Caco-2 (cell line): ENCODE data around the gene EPDR1. TPM values are rescaled to one million over a fixed set of nuclear protein-coding genes. Genes with fewer than 3 reads are reported as not detected.

Experiments used
- BruUV-seq: library from RNA; stranded (reverse); fragments of 400-500 nt; replicated peaks from 2 replicates; lab custom pipeline; 2021; lab: Mats Ljungman, UMichigan
- CTCF ChIA-PET: fragments of 300-600 bp; sonication (Branson Sonifier 250); formaldehyde crosslinking; loops from one replicate; lab custom pipeline; 2022; ENCODE audit warnings: antibody characterized with exemption; lab: Charles Lee
- POLR2A ChIA-PET: fragments of 300-600 bp; sonication (Branson Sonifier 250); formaldehyde crosslinking; loops from one replicate; lab custom pipeline; 2022; ENCODE audit warnings: antibody characterized with exemption; lab: Charles Lee
- DNase-seq, 2 experiments: peaks; one replicate each; pipeline versions ENCODE4 v3.0.0 to v3.0.0-alpha.2; 2020 to 2022
- H3K27me3 ChIP-seq: replicated peaks from 2 replicates; pipeline ENCODE4 v1.6.0; 2011; ENCODE audit warnings: low read length; ENCODE audit not compliant: control insufficient read depth, insufficient read depth
- H3K36me3 ChIP-seq: 2 replicates; pipeline ENCODE4 v1.5.1; 2011; ENCODE audit warnings: low read length; ENCODE audit not compliant: control insufficient read depth, insufficient read depth
- H3K4me1 ChIP-seq: fragments of 250-450 bp; sonication (Bioruptor Pico); 2 replicates; pipeline ENCODE4 v1.5.1; 2020; ENCODE audit warnings: mild to moderate bottlenecking
- H3K4me3 ChIP-seq: 2 replicates; pipeline ENCODE4 v1.5.1; 2011; ENCODE audit warnings: low read depth, mild to moderate bottlenecking, control low read depth, low read length
- H3K9me3 ChIP-seq: fragments of 250-450 bp; sonication (Bioruptor Pico); 2 replicates; pipeline ENCODE4 v1.5.1; 2020; ENCODE audit warnings: mild to moderate bottlenecking, moderate library complexity
- H3K27ac Mint-ChIP-seq: one replicate; pipeline ENCODE4 v1.8.0; 2022; ENCODE audit warnings: mixed read lengths; ENCODE audit not compliant: unreplicated experiment
- H3K27me3 Mint-ChIP-seq: one replicate; pipeline ENCODE4 v1.8.0; 2022; ENCODE audit warnings: mixed read lengths; ENCODE audit not compliant: insufficient read depth, unreplicated experiment
- H3K36me3 Mint-ChIP-seq: one replicate; pipeline ENCODE4 v1.8.0; 2022; ENCODE audit warnings: mild to moderate bottlenecking, mixed read lengths; ENCODE audit not compliant: insufficient read depth, unreplicated experiment
- H3K4me1 Mint-ChIP-seq: one replicate; pipeline ENCODE4 v1.8.0; 2022; ENCODE audit warnings: low read depth, mixed read lengths; ENCODE audit not compliant: unreplicated experiment
- H3K4me3 Mint-ChIP-seq: one replicate; pipeline ENCODE4 v1.8.0; 2022; ENCODE audit warnings: mild to moderate bottlenecking, moderate library complexity, mixed read lengths; ENCODE audit not compliant: unreplicated experiment
- H3K9me3 Mint-ChIP-seq: one replicate; pipeline ENCODE4 v1.8.0; 2022; ENCODE audit warnings: mixed read lengths; ENCODE audit not compliant: unreplicated experiment
- CTCF ChIP-seq, 2 experiments: fragments of 200-600 bp in 1 of 2; IDR thresholded peaks; 1 replicate in 1 of 2; 2 replicates in 1 of 2; pipeline versions ENCODE4 v1.5.1 to v1.8.0; 2011 to 2022; ENCODE audit warnings: antibody characterized with exemption in 1 of 2, control low read depth in 1 of 2, inconsistent platforms in 1 of 2, low read depth in 1 of 2, low read length in 1 of 2, mild to moderate bottlenecking in 1 of 2, moderate library complexity in 1 of 2; ENCODE audit not compliant: insufficient read depth in 1 of 2, severe bottlenecking in 1 of 2, unreplicated experiment in 1 of 2
- intact Hi-C: fragments of 100-400 bp; cut with micrococcal nuclease; formaldehyde crosslinking; loops from one replicate; pipeline ENCODE4 v1.10.0; 2022; ENCODE audit not compliant: unreplicated experiment
- total RNA-seq: library from RNA; stranded (reverse); gene quantifications from 2 replicates; pipeline ENCODE4 v1.2.3, GENCODE V29; 2022

Gene EPDR1
- total RNA-seq, 1 experiment from 2014 or later, result 0.25 TPM

GRCh38 chr7:37928878-37929277, 8.4 kb downstream of the EPDR1 start:
- DNase-seq, result no peak
- POLR2A ChIA-PET, result no interaction called here
- H3K4me3 ChIP-seq, result no peak overlapping the region
- CTCF ChIA-PET, result no interaction called here
- TF ChIP-seq CTCF (IDR thresholded peaks at IDR 0.05; ENCODE audit: insufficient read depth in 1 of 2, low read depth in 1 of 2, low read length in 1 of 2, severe bottlenecking in 1 of 2, unreplicated experiment in 1 of 2), result no peak
- H3K9me3 ChIP-seq, result no peaks in the 10 kb centered on the region
- Mint-ChIP-seq H3K9me3 (no peaks in the 10 kb centered on the region), H3K27ac (no peak overlapping the region), H3K36me3 (no peaks in the 10 kb centered on the region), H3K4me3 (no peak overlapping the region), H3K4me1 (no peaks in the 10 kb centered on the region), H3K27me3 (no peaks in the 10 kb centered on the region)
- H3K4me1 ChIP-seq, result no peaks in the 10 kb centered on the region
- no peaks in the 10 kb centered on the region for H3K27me3 ChIP-seq
- no TSS peak for BruUV-seq
- intact Hi-C loops, result no loop called here
- no peaks in the 10 kb centered on the region for H3K36me3 ChIP-seq

- H3K27me3 Mint-ChIP-seq, result no peaks in the 10 kb centered on the region
- no peaks in the 10 kb centered on the region for H3K27me3 ChIP-seq
- H3K36me3 Mint-ChIP-seq, result no peaks in the 10 kb centered on the region
- H3K27ac Mint-ChIP-seq, result no peak overlapping the region
- intact Hi-C loops, result no loop called here
- H3K4me1 Mint-ChIP-seq, result no peaks in the 10 kb centered on the region
- ChIA-PET CTCF (no interaction called here), POLR2A (no interaction called here)
- DNase-seq, result no peak
- no peaks in the 10 kb centered on the region for H3K36me3 ChIP-seq
- peaks cover 1% of the 10 kb centered on the region for H3K9me3 ChIP-seq
- H3K9me3 Mint-ChIP-seq, result no peaks in the 10 kb centered on the region
- no peak overlapping the region for H3K4me3 Mint-ChIP-seq
- H3K4me1 ChIP-seq, result no peaks in the 10 kb centered on the region
- BruUV-seq, result no TSS peak
- no peak overlapping the region for H3K4me3 ChIP-seq
- TF ChIP-seq CTCF (IDR thresholded peaks at IDR 0.05; ENCODE audit: insufficient read depth in 1 of 2, low read depth in 1 of 2, low read length in 1 of 2, severe bottlenecking in 1 of 2, unreplicated experiment in 1 of 2), result no peak
Measured at GRCh38 chr7:37930226-37930948, 9.9 kb downstream of the EPDR1 start.

GRCh38 chr7:37932543-37932942, 12.1 kb downstream of the EPDR1 start:
- CTCF ChIA-PET, result no interaction called here

More at GRCh38 chr7:37932543-37932942, 12.1 kb downstream of the EPDR1 start:
- no peaks in the 10 kb centered on the region for H3K27me3 ChIP-seq
- Mint-ChIP-seq H3K36me3 (no peaks in the 10 kb centered on the region), H3K9me3 (peaks cover 14% of the 10 kb centered on the region), H3K4me3 (no peak overlapping the region), H3K27ac (no peak overlapping the region), H3K27me3 (no peaks in the 10 kb centered on the region), H3K4me1 (no peaks in the 10 kb centered on the region)
- H3K4me1 ChIP-seq, result no peaks in the 10 kb centered on the region
- POLR2A ChIA-PET, result no interaction called here
- no peaks in the 10 kb centered on the region for H3K36me3 ChIP-seq
- H3K4me3 ChIP-seq, result no peak overlapping the region
- intact Hi-C loops, result no loop called here
- TF ChIP-seq CTCF (IDR thresholded peaks at IDR 0.05; ENCODE audit: insufficient read depth in 1 of 2, low read depth in 1 of 2, low read length in 1 of 2, severe bottlenecking in 1 of 2, unreplicated experiment in 1 of 2), result no peak
- BruUV-seq, result no TSS peak
- peaks cover 7% of the 10 kb centered on the region for H3K9me3 ChIP-seq
- no peak for DNase-seq
